GM19438 (cell line): Measurements from ENCODE around the gene MIEF1.

Experiments
- ATAC-seq: cut with Tn5 transposase; IDR thresholded peaks from one replicate; pipeline ENCODE4 v1.9.1; 2021; ENCODE audit warnings: low read depth; ENCODE audit not compliant: unreplicated experiment

The MIEF1 gene

DNA sequence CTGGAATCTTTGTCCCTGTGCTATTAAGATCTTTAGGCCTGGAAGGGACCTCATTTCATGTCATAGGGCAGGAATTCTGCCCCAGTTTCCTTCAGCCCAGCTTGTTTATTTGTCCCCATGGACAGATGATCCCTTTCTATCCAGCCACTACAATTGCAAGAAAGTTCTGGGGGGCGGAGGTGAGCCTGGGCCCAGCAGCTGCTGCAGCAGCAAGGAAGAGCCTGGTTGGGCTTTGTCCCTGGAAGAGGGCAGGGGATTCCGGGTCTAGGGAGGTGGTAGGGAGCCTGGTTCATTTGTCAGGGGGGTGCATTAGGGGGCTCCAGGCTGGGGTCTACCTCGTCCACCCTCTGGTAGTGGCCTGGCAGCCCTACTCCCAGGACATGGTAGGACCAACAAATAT lies 52.1 kb downstream of the MIEF1 start:
- ATAC-seq, result no peak

GRCh38 chr22:39556970-39557841 lies 55.1 kb downstream of the MIEF1 start:
- ATAC-seq, result no peak

DNA sequence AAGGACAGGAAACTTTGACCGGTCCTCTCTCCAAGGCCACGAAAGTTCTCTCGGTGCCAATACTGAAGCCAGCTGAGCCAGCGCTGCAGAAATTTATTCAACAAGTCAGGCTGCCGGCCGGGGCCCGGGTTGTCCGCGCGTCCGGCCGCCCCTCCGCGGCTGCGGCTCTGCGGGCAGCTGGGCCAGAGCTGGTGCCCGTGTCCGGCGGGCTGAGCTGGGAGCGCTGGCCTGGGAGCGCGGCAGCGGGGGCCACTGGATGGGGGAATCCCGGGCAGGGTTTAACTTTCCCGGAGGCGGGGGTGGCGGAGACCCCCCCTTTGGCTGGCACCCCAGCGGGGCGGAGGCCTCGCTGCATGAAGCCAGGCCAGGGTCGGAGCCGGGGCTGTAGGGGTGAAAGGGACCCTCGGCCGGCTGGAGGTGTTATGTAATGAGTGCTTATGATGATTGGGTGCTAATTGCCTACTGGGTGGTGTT lies 56.2 kb downstream of the MIEF1 start:
- ATAC-seq, result no peak

DNA sequence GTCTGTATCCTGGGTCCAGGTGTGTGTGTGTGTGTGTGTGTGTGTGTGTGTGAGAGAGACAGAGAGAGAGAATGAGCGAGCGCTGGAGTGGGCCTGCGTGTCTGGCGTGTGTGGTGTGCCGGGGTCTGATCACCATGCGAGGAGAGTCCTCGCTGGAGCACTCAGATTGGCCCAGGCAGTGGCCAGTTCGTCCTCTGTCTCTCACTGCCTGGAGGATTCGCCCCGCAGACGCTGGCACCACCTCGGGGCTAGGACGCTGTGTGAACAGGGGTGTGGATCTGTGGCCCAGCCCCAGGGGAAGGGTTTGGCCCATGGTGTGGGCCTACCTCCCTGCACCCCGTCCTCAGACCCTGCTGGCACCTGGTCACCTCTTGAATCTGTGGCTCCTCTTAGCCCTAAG lies 56.9 kb downstream of the MIEF1 start:
- no peak for ATAC-seq

GRCh38 chr22:39559456-39560105 lies 57.5 kb downstream of the MIEF1 start:
- no peak for ATAC-seq

- ATAC-seq, result no peak
Observed at GRCh38 chr22:39560127-39560526, 58.0 kb downstream of the MIEF1 start.

GRCh38 chr22:39562839-39563489 lies 60.9 kb downstream of the MIEF1 start:
- no peak for ATAC-seq

DNA sequence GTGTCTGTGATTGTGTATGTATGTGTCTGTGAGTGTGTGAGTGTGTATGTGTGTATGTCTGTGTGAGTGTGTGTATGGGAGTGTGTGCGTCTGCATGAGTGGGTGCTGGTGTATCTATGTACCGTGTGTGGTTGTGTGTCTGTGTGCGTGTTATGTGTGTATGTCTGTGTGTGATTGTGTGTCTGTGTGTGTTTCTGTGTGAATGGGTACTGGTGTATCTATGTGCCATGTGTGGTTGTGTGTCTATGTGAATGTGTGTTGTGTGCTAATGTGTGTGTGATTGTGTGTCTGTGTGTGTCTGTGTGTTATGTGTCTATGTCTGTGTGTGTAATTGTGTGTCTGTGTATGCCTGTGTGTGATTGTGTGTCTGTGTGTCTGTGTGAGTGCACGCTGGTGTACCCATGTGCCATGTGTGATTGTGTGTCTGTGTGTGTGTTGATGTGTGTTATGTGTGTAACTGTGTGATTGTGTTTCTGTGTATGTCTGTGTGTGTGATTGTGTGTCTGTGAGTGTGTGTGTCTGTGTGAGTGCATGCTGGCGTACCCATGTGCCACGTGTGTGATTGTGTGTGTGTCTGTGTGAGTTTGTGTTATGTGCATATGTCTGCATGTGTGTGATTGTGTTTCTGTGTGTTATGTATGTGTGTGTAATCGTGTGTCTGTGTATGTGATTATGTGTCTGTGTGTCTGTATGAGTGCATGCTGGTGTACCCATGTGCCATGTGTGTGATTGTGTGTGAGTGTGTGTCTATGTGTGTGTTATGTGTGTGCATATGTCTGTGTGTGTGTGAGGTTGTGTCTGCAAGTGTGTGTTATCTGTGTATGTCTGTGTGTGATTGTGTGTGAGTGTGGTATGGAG lies 61.7 kb downstream of the MIEF1 start:
- no peak for ATAC-seq

DNA sequence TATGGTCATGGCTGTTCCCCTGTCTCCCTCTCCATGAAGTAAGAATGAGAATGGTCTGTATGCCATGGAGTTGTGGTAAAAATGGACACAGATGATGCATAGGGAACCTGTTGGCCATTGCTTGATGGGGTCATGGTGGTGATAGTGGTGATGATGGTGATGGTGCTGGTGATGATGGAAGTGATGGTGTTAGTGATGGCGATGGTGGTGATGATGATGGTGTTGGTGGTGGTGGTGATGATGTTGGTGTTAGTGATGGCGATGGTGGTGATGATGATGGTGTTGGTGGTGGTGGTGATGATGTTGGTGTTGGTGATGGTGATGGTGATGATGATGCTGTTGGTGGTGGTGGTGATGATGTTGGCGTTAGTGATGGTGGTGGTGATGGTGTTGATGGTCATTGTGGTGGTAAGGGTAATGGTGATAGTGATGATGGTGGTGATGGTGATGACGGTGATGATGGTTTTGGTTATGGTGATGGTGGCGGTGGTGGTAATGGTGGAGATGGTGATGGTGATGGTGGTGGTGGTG lies 63.4 kb downstream of the MIEF1 start:
- no peak for ATAC-seq

DNA sequence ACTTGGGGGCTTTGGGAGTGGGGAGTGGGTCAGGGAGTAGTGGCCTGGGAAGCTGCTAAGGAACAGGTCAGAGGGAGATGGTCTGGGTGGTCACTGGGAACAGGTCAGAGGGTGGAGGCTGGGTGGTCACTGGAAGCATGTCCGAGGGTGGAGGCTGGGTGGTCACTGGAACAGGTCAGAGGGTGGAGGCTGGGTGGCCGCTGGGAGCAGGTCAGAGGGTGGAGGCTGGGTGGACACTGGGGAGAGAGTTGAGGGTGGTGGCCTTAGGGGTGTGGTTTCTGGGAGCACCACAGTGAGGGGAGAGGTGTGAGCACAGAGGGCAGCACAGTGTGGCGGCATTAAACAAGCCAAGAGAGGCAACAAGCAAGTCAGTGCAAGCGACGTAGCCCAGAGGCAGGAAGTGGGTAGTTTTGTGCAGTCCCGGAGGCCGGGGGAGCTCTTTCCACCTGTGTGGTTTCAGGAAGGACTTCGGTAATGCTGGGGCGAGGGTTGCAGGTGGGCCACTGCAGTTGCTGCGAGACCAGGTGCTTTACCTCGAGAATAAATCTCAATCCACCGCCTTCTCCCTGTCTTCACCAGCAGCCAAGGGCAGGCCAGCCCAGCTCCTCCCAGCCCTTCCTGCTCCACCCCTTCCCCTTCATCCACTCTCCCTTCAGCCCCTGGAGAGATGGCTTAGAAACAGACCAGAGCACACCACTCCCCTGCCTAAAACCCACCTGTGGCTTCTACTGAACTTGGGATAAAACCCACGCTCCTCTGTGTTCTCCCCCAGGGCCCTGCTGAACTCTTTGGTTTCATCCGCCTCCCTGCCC lies 65.3 kb downstream of the MIEF1 start:
- no peak for ATAC-seq
